Measurements from ENCODE around the gene NEAT1.

GRCh38 chr11:65396769-65397745 lies 25.5 kb upstream of the NEAT1 start:
- TF ChIP-seq CTCF (IDR thresholded peaks at IDR 0.05; ENCODE audit: poor library complexity, severe bottlenecking) (no peak), MXI1 (conservative IDR thresholded peaks at IDR 0.05; ENCODE audit: poor library complexity, severe bottlenecking) (no peak), EZH2 (IDR thresholded peaks at IDR 0.05; ENCODE audit: borderline replicate concordance, insufficient read depth, low read length, poor library complexity, severe bottlenecking) (no peak), SMC3 (conservative IDR thresholded peaks at IDR 0.05; ENCODE audit: poor library complexity) (no peak), EP300 (conservative IDR thresholded peaks at IDR 0.05; ENCODE audit: poor library complexity, severe bottlenecking) (no peak), REST (IDR thresholded peaks at IDR 0.05; ENCODE audit: borderline replicate concordance) (no peak), POLR2AphosphoS5 (IDR thresholded peaks at IDR 0.05) (no peak), TAF1 (IDR thresholded peaks at IDR 0.05; ENCODE audit: low read depth) (no peak)

All from neural cell (in vitro differentiated cells).